GM12878 (cell line): ENCODE data around the gene EIF2S1. TPM values are rescaled to one million over a fixed set of nuclear protein-coding genes. Genes with fewer than 3 reads are reported as not detected.

ENCODE experiments used
- ATAC-seq: fragments of 200-7000 bp; cut with Tn5 transposase; 3 replicates; pipeline ENCODE4 v1.9.1; 2020; ENCODE audit warnings: mild to moderate bottlenecking, moderate library complexity
- BruUV-seq: library from RNA; stranded (reverse); fragments of 400-500 nt; replicated peaks from 2 replicates; lab custom pipeline; 2021; lab: Mats Ljungman, UMichigan
- CTCF ChIA-PET: fragments of 300-600 bp; sonication (Branson Sonifier 250); formaldehyde crosslinking; extraction: SDS; loops from one replicate; lab custom pipeline; 2021; ENCODE audit warnings: inconsistent platforms; lab: Yijun Ruan, JAX
- POLR2A ChIA-PET: fragments of 350-600 bp; formaldehyde crosslinking; extraction: SDS; loops from one replicate; lab custom pipeline; 2021; ENCODE audit warnings: inconsistent platforms; lab: Charles Lee
- RAD21 ChIA-PET: fragments of 300-600 bp; sonication (Branson Sonifier 250); formaldehyde crosslinking; loops from one replicate; lab custom pipeline; 2023; ENCODE audit warnings: antibody characterized with exemption; ENCODE audit not compliant: unreplicated experiment; lab: Charles Lee
- SMC1A ChIA-PET: fragments of 300-600 bp; sonication (Branson Sonifier 250); formaldehyde crosslinking; loops from one replicate; lab custom pipeline; 2023; ENCODE audit not compliant: unreplicated experiment, uncharacterized antibody; lab: Charles Lee
- DNase-seq: peaks from one replicate; pipeline ENCODE4 v3.0.0-alpha.2; 2011; ENCODE audit warnings: low read depth, low spot score
- FAIRE-seq: peaks from 3 replicates; lab custom pipeline; 2011; peaks lifted over from hg19 to GRCh38; lab: Jason Lieb, UNC
- H2AFZ ChIP-seq: 2 replicates; pipeline ENCODE4 v1.6.0; 2011; ENCODE audit warnings: low read depth, low read length, control low read depth; ENCODE audit not compliant: control insufficient read depth
- H3K27ac ChIP-seq: 2 replicates; pipeline ENCODE4 v1.5.1; 2011; ENCODE audit warnings: control low read depth; ENCODE audit not compliant: control insufficient read depth, insufficient read depth
- H3K27me3 ChIP-seq, 2 experiments: replicated peaks in 1 of 2; 2 replicates each; pipeline versions ENCODE4 v1.6.0 to v1.6.1; 2011; ENCODE audit warnings: low read length in 1 of 2; ENCODE audit not compliant: control insufficient read depth in 2 of 2, insufficient read depth in 2 of 2
- H3K36me3 ChIP-seq, 2 experiments: 2 replicates each; pipeline ENCODE4 v1.5.1; 2011; ENCODE audit warnings: low read length in 1 of 2; ENCODE audit not compliant: control insufficient read depth in 2 of 2, insufficient read depth in 2 of 2
- H3K4me1 ChIP-seq: 2 replicates; pipeline ENCODE4 v1.6.1; 2011; ENCODE audit warnings: mild to moderate bottlenecking, low read length, moderate library complexity, mixed read lengths; ENCODE audit not compliant: control insufficient read depth, insufficient read depth
- H3K4me2 ChIP-seq: 2 replicates; pipeline ENCODE4 v1.6.0; 2011; ENCODE audit warnings: control low read depth; ENCODE audit not compliant: control insufficient read depth, insufficient read depth
- H3K4me3 ChIP-seq: fragments of 200-600 bp; sonication (generic); 2 replicates; pipeline ENCODE4 v1.5.1; 2016
- H3K79me2 ChIP-seq: 2 replicates; pipeline ENCODE4 v1.6.0; 2011; ENCODE audit warnings: low read length; ENCODE audit not compliant: control insufficient read depth, insufficient read depth
- H3K9ac ChIP-seq: 2 replicates; pipeline ENCODE4 v1.8.0; 2011; ENCODE audit warnings: low read length, control low read depth, mixed read lengths; ENCODE audit not compliant: control insufficient read depth, insufficient read depth
- H3K9me3 ChIP-seq: replicated peaks from 3 replicates; pipeline ENCODE4 v1.5.1; 2011; ENCODE audit warnings: mild to moderate bottlenecking, low read length; ENCODE audit not compliant: control insufficient read depth, insufficient read depth
- H4K20me1 ChIP-seq: 2 replicates; pipeline ENCODE4 v1.6.0; 2011; ENCODE audit not compliant: control insufficient read depth, insufficient read depth
- ASH2L ChIP-seq: fragments of 300-600, 200-600 bp; sonication (generic); IDR thresholded peaks from 2 replicates; pipeline ENCODE4 v1.6.1; 2017; ENCODE audit warnings: low read depth, mild to moderate bottlenecking, borderline replicate concordance
- ATF2 ChIP-seq: IDR thresholded peaks from 2 replicates; pipeline ENCODE4 v1.6.1; 2012; ENCODE audit warnings: low read length, inconsistent platforms
- CBX3 ChIP-seq: fragments of 200-600 bp; sonication (generic); IDR thresholded peaks from 2 replicates; pipeline ENCODE4 v1.6.1; 2016; ENCODE audit warnings: low read depth, borderline replicate concordance
- CEBPB ChIP-seq, 2 experiments: fragments of 150-350 bp in 1 of 2; IDR thresholded peaks; 2 replicates each; pipeline ENCODE4 v1.6.1; 2012 to 2014; ENCODE audit warnings: low read depth in 2 of 2, low read length in 2 of 2, borderline replicate concordance in 1 of 2, inconsistent platforms in 1 of 2
- CHD4 ChIP-seq: fragments of 200-600 bp; sonication (generic); IDR thresholded peaks from 2 replicates; pipeline ENCODE4 v1.6.1; 2016; ENCODE audit warnings: mild to moderate bottlenecking
- EZH2 ChIP-seq: IDR thresholded peaks from 2 replicates; pipeline ENCODE4 v1.6.1; 2012; ENCODE audit warnings: low read depth, mild to moderate bottlenecking, control low read depth, inconsistent platforms, low read length, borderline replicate concordance; ENCODE audit not compliant: control insufficient read depth
- IKZF2 ChIP-seq, 2 experiments: fragments of 450-650 bp; IDR thresholded peaks; 2 replicates each; pipeline ENCODE4 v1.6.1; 2017; ENCODE audit warnings: mild to moderate bottlenecking in 2 of 2, moderate library complexity in 2 of 2
- MEF2B ChIP-seq: fragments of 450-650 bp; IDR thresholded peaks from 2 replicates; pipeline ENCODE4 v1.6.1; 2018; ENCODE audit warnings: mild to moderate bottlenecking, moderate library complexity; ENCODE audit not compliant: partially characterized antibody, poor library complexity, severe bottlenecking
- POLR2A ChIP-seq: IDR thresholded peaks from 2 replicates; pipeline ENCODE4 v1.6.1; 2011; ENCODE audit warnings: low read depth, mild to moderate bottlenecking, low read length
- SMARCA5 ChIP-seq: fragments of 450-650 bp; IDR thresholded peaks from 2 replicates; pipeline ENCODE4 v1.6.1; 2017; ENCODE audit warnings: mild to moderate bottlenecking
- TARDBP ChIP-seq: IDR thresholded peaks from 2 replicates; pipeline ENCODE4 v1.6.1; 2016; ENCODE audit warnings: borderline replicate concordance
- TCF7 ChIP-seq: IDR thresholded peaks from 2 replicates; pipeline ENCODE4 v1.6.1; 2014; ENCODE audit warnings: antibody characterized with exemption, borderline replicate concordance
- ZBTB4 ChIP-seq: fragments of 450-650 bp; formaldehyde crosslinking; IDR thresholded peaks from 2 replicates; pipeline ENCODE4 v1.4.0; 2022; ENCODE audit warnings: mild to moderate bottlenecking, moderate library complexity
- WGBS: methylation state at CpG from one replicate; pipeline ENCODE4 v1.1.6; 2016; ENCODE audit warnings: low lambda C conversion rate; ENCODE audit not compliant: insufficient replicate concordance, insufficient coverage; ENCODE audit errors: missing lambda C conversion rate; 5-methylcytosine and 5-hydroxymethylcytosine counted together
- in situ Hi-C: fragments of 300-500 bp; cut with MboI; formaldehyde crosslinking; loops from 9 replicates; pipeline ENCODE4 v1.14.3; 2018; ENCODE audit warnings: mixed read lengths
- intact Hi-C: fragments of 100-400 bp; cut with micrococcal nuclease; formaldehyde crosslinking; loops from one replicate; pipeline ENCODE4 v1.14.2; 2022; ENCODE audit not compliant: unreplicated experiment
- polyA plus RNA-seq, 11 experiments: library from polyadenylated mRNA; depleted of rRNA in 4 of 11; unstranded in 6 of 11; stranded (reverse) in 5 of 11; fragments of >200 nt; fragmentation: Nextera tagmentation in 4 of 11; fragmentation: Illumina TruSeq in 1 of 11; extraction: Ambion mirVana in 4 of 11; extraction: Trizol in 1 of 11; gene quantifications; 1 replicate in 1 of 11; 2 replicates in 10 of 11; pipeline versions ENCODE4 v1.2.1 to v1.2.3, GENCODE V29; 2011 to 2016; ENCODE audit warnings: inconsistent platforms in 2 of 11, missing spikeins in 2 of 11, low read depth in 1 of 11
- total RNA-seq, 4 experiments: library from RNA; depleted of rRNA in 3 of 4; stranded (reverse); fragments of >200 nt in 3 of 4; fragmentation: Illumina TruSeq in 1 of 4; extraction: Trizol in 1 of 4; gene quantifications; 2 replicates each; pipeline versions ENCODE4 v1.2.1 to v1.2.3, GENCODE V29; 2013 to 2021

Gene EIF2S1
- total and polyA plus RNA-seq, 10 of the 15 experiments (the other 5 are each of a cell fraction or from before 2014, with no cell fraction given), result 155 to 563 (median 262) TPM

GRCh38 chr14:67425608-67426007 lies 65.5 kb downstream of the EIF2S1 start:
- no peaks in the 10 kb centered on the region for H3K9me3 ChIP-seq

GRCh38 chr14:67426161-67426560 lies 66.0 kb downstream of the EIF2S1 start:
- no TSS peak for BruUV-seq
- Histone ChIP-seq H3K79me2 (no peaks in the 10 kb centered on the region), H3K36me3 (no peaks in the 10 kb centered on the region), H3K9me3 (no peaks in the 10 kb centered on the region), H3K4me2 (no peak overlapping the region), H3K4me1 (no peaks in the 10 kb centered on the region), H3K27me3 (peaks cover 0 to 6% of the 10 kb centered on the region in 2 experiments; a peak in 2 of 4 replicates), H2AFZ (no peak overlapping the region), H3K9ac (no peak overlapping the region), H3K27ac (no peak overlapping the region), H3K4me3 (no peak overlapping the region), H4K20me1 (no peaks in the 10 kb centered on the region)
- FAIRE-seq (no peak), ATAC-seq (no peak; the same call in 1 of the 3 replicates), DNase-seq (no peak)
- POLR2A ChIA-PET, result no interaction called here
- in situ Hi-C loops (loop anchor here (5.0 to 10.0 kb wide), 2 partner anchors 141 to 279 kb away; partner anchors contain the start of gene RDH12), intact Hi-C loops (loop anchor here (2.0 kb wide), 2 partner anchors 241 to 279 kb away; no protein-coding TSS in a partner anchor)
- WGBS, result 67% methylated on average over 8 of the region's 8 CpGs
- RAD21 ChIA-PET, result interaction anchor here (0.9 to 8.8 kb wide), 9 partner anchors 13 to 277 kb away, joined by 3 to 176 read pairs (median 6); no protein-coding TSS in a partner anchor
- CTCF ChIA-PET, result interaction anchor here (0.8 to 21.1 kb wide), 25 partner anchors 9 to 412 kb away, joined by 3 to 583 read pairs (median 10); partner anchors contain the start of genes ARG2, PLEKHH1, RDH12 and TMEM229B
- SMC1A ChIA-PET, result interaction anchor here (0.9 to 10.2 kb wide), 16 partner anchors 10 to 277 kb away, joined by 3 to 185 read pairs (median 7); partner anchors contain the start of genes ARG2 and RDH12
- TF ChIP-seq ASH2L (no peak), ATF2 (no peak), MEF2B (no peak), CHD4 (no peak), IKZF2 (IDR thresholded peaks at IDR 0.05) (no peak), EZH2 (no peak), SMARCA5 (no peak), TARDBP (no peak), CBX3 (no peak), ZBTB4 (CRISPR knock-in tag) (no peak)

More at GRCh38 chr14:67425608-67426007, 65.5 kb downstream of the EIF2S1 start:
- WGBS, result 0% methylated on average over 4 of the region's 4 CpGs
- ChIA-PET CTCF (interaction anchor here (0.6 to 21.1 kb wide), 12 partner anchors 8 to 349 kb away, joined by 3 to 583 read pairs (median 6); partner anchors contain the start of genes PLEKHH1 and RDH12), SMC1A (interaction anchor here (1.1 to 10.2 kb wide), 13 partner anchors 9 to 1066 kb away, joined by 3 to 185 read pairs (median 5); partner anchors contain the start of gene RDH12), POLR2A (no interaction called here), RAD21 (interaction anchor here (1.3 to 8.8 kb wide), 5 partner anchors 102 to 278 kb away, joined by 3 to 176 read pairs (median 26); no protein-coding TSS in a partner anchor)
- ATAC-seq, result no peak
- H3K79me2 ChIP-seq, result no peaks in the 10 kb centered on the region
- H3K27me3 ChIP-seq, result peaks cover 0 to 6% of the 10 kb centered on the region in 2 experiments; a peak in 2 of 4 replicates
- no peak overlapping the region for H3K4me3 ChIP-seq
- no peak overlapping the region for H3K27ac ChIP-seq
- BruUV-seq, result no TSS peak
- H3K36me3 ChIP-seq, result no peaks in the 10 kb centered on the region
- H2AFZ ChIP-seq, result no peak overlapping the region
- in situ Hi-C loops (loop anchor here (5.0 to 10.0 kb wide), 2 partner anchors 142 to 279 kb away; partner anchors contain the start of gene RDH12), intact Hi-C loops (loop anchor here (2.0 kb wide), 2 partner anchors 241 to 279 kb away; no protein-coding TSS in a partner anchor)
- no peaks in the 10 kb centered on the region for H3K4me1 ChIP-seq
- H3K4me2 ChIP-seq, result no peak overlapping the region
- no peak for FAIRE-seq
- DNase-seq, result no peak
- H4K20me1 ChIP-seq, result no peaks in the 10 kb centered on the region
- no peak overlapping the region for H3K9ac ChIP-seq
- TF ChIP-seq POLR2A (no peak), CEBPB (IDR thresholded peaks at IDR 0.05; ENCODE audit: borderline replicate concordance in 1 of 2, low read depth in 2 of 2, low read length in 2 of 2) (no peak), TCF7 (no peak)
